WI38 (cell line): ENCODE measurements around the gene SKOR1.

ENCODE experiments used
- H3K4me3 ChIP-seq: 2 replicates; pipeline ENCODE4 v1.5.1; 2011; ENCODE audit warnings: low read depth, mild to moderate bottlenecking, control low read depth, low read length
- TF ChIP-seq, protein P1 (sequence below): IDR thresholded peaks from 2 replicates; pipeline ENCODE4 v1.5.1; 2012; ENCODE audit warnings: low read depth, mild to moderate bottlenecking, control low read depth, low read length

SKOR1 gene

DNA sequence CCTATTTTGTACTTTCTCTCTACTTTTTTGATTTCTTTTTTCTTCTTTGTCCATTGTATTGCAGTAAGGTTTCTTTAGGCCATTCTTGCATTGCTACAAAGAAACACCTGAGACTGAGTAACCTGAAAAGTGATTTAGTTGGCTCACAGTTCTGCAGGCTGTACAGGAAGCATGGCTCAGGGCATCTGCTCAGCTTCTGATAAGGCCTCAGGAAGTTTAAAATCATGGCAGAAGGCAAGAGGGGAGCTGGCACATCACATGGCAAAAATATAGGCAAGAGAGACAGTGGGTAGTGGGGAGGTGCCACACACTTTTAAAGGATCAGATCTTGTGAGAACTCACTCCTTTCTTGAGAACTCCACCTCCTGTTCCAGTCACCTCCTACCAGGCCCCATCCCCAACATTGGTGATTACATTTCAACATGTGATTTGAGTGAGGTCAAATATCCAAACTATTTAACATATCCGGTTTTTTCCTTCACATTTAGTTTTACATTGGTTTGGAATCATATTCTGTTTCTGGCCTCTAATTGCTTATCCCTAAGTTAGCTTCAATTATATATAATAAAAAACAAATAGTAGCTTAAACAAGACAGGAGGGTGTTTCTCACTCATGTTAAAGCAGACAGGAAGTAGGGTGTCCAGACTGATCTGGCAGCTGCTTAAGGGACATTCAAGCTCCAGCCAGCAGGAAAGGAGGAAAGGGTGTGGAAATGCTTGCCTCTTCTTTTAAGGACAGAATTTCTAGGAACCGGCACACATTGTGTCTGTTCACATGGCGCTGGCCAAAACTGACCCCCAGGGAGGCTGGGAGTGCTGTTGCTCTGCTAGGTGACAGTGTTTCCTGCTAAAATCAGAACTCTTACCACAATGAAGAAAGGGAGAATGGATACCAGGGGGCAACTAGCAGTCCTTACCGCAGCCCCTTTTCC, 28.8 kb upstream of the SKOR1 start:
- TF ChIP-seq, protein P1, sequence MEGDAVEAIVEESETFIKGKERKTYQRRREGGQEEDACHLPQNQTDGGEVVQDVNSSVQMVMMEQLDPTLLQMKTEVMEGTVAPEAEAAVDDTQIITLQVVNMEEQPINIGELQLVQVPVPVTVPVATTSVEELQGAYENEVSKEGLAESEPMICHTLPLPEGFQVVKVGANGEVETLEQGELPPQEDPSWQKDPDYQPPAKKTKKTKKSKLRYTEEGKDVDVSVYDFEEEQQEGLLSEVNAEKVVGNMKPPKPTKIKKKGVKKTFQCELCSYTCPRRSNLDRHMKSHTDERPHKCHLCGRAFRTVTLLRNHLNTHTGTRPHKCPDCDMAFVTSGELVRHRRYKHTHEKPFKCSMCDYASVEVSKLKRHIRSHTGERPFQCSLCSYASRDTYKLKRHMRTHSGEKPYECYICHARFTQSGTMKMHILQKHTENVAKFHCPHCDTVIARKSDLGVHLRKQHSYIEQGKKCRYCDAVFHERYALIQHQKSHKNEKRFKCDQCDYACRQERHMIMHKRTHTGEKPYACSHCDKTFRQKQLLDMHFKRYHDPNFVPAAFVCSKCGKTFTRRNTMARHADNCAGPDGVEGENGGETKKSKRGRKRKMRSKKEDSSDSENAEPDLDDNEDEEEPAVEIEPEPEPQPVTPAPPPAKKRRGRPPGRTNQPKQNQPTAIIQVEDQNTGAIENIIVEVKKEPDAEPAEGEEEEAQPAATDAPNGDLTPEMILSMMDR: no peak
- no peak overlapping the region for H3K4me3 ChIP-seq

DNA sequence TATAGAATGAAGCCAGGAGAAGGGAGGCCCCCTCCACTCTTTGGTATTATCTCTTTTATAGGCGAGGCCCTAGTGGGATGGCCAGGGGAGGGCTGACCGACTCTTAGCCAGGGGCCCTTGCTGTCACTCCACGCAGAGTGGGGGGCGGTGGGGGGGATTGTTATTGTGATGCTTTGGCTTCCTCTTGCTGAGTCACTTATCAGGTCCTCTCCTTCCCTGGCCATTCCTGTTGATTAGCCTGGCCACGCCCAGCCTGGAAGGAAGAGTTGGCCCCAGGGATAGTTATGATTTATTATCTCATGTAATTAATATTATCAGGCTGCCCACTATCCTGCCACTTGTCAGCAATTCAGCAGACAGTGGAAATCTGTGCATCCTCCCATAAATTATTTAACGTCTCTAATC, 25.5 kb upstream of the SKOR1 start:
- no peak overlapping the region for H3K4me3 ChIP-seq
- TF ChIP-seq, protein P1: no peak

DNA sequence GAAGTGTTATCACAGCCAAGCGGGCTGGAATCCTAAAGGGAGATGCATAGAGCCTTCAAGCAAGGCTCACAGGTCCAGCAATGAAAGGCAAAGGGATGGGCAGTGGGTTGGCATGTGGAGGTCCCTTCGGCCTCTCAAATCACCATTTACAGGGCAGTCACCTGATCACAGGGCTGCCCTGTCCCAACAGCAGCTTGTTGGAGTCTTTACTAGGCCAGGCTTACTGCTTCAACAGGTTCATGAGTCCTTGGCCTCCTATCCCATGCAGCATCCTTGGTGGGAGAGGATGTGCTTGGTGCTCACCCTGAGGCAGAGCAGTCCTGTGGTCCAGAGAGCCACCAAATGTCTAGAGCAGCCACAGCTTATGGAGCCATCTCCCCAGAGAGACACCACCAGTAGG, 24.2 kb upstream of the SKOR1 start:
- TF ChIP-seq, protein P1: no peak
- H3K4me3 ChIP-seq: no peak overlapping the region

DNA sequence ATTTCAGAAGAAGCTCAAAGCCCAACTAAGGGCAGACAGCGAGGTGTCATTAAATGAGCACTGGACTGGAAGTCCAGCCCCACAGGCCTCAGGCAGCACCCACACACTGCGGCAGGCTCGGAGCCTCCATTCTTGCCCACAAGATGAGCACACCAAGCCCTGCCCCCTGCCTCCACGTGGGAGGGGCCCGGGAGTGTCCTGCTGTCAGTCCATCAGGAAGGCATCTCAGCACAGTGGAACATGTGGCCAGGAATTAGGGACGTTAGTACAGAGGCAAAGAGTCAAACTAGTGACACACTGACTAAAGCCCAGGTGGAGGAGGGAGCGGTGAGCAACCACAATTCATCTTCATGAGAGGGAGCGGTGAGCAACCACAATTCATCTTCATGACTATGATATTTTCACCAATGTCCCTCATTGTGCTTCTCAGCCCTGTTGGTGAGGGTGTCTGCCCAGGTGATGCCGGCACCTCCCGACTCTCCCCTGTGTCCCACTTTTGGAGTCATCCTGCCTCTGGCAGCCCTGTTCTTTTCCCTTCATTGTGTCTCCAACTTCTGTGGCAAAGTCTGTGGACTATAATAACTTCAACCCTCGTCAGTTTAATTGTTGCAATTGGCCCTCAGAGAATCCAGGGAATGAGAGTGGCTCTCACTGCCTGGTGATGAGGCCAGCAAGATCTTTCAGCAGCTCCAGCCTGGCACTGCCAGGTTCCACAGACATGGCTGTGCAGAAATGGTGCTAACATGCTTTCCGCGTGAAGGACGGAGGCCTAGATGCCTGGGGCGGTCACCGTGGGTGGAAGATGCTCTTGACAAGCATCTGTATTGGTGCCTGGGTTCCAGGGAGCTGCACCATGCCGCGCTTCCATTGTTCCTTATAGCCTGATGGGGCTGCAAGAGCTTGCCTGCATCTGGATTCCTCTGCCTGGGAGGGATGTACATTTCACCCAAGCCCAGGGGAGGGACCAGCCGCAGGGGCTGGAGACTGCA, 23.1 kb upstream of the SKOR1 start:
- TF ChIP-seq, protein P1: no peak
- no peak overlapping the region for H3K4me3 ChIP-seq

DNA sequence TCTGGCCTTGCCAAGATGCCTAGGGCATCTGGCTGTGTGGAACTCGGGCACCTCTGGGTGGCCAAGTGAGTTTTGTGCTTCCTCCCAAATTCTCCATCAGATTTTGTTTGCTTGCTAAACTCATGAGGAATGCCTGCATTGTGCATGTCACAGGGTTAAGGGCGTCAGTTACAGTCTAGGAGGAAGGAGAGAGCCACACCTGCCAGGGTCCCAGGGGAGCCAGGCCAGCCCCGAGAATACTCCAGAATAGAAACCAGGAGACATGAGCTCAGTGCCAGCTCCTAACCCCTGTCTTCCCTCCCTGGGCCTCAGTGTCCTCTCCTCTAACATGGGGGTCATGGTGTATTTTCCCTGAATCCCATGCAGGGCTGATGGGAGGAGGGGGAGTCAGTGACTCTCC, 22.0 kb upstream of the SKOR1 start:
- no peak overlapping the region for H3K4me3 ChIP-seq
- TF ChIP-seq, protein P1: no peak

DNA sequence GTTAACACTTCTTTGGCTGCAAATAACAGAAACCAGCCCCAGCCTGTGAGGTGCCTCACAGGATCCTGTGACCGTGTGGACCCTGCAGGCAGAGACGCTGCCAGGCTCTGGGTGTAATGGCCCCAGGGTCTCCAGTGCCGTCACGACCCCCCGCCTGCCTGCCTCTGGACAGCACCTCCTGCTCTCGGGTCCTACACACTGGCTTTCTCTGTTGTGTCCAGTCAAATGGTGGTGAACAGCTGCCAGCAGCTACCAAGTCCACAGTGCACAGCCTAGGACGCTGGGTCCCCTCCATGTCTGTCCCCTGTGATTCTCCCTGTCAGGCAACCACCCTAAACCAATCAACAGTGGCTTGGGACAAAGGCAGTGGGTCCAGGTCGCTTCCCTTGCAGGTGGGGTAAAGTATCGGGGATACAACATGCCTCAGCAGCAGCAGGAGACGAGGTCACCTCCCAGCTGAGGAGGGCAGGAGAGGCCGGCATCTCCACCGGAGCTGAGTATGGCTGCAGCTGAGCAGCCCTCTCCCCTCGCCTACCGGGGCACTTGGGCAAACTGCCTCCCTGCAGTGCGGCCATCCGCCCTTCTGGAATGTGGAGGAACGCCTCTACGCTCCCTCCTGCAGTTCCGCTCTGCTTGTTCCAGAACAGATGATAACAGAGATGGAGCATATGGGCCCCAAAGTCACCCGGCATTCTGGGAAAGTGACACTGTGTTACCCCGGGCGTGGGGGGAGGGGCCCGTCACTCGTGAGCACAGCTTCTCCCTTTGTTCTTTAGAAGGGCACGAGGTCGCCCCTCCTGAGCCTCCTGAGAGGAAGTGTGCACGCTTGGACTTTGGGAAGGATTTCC, 21.1 kb upstream of the SKOR1 start:
- no peak overlapping the region for H3K4me3 ChIP-seq
- TF ChIP-seq, protein P1: no peak
